GM12878 (cell line): ENCODE measurements around the gene GBGT1. TPM values are rescaled to one million over a fixed set of nuclear protein-coding genes. Genes with fewer than 3 reads are reported as not detected.

Source experiments
- BACH1 ChIP-seq: fragments of 450-650 bp; IDR thresholded peaks from 2 replicates; pipeline ENCODE4 v1.6.1; 2017; ENCODE audit warnings: mild to moderate bottlenecking, borderline replicate concordance
- CBX3 ChIP-seq: fragments of 200-600 bp; sonication (generic); IDR thresholded peaks from 2 replicates; pipeline ENCODE4 v1.6.1; 2016; ENCODE audit warnings: low read depth, borderline replicate concordance
- ETV6 ChIP-seq, 2 experiments: fragments of 450-650 bp in 1 of 2; IDR thresholded peaks in 1 of 2; conservative IDR thresholded peaks in 1 of 2; 2 replicates each; pipeline ENCODE4 v1.6.1; 2014; ENCODE audit warnings: antibody characterized with exemption in 1 of 2, borderline replicate concordance in 1 of 2, low read depth in 1 of 2, mild to moderate bottlenecking in 1 of 2, moderate library complexity in 1 of 2
- GABPA ChIP-seq: IDR thresholded peaks from 2 replicates; pipeline ENCODE4 v1.6.1; 2014; ENCODE audit warnings: antibody characterized with exemption, low read depth, mild to moderate bottlenecking, inconsistent platforms
- IKZF1 ChIP-seq: fragments of 450-650 bp; conservative IDR thresholded peaks from 2 replicates; pipeline ENCODE4 v1.6.1; 2017; ENCODE audit warnings: antibody characterized with exemption, mild to moderate bottlenecking
- KAT2A ChIP-seq: conservative IDR thresholded peaks from 2 replicates; pipeline ENCODE4 v1.6.1; 2011; ENCODE audit warnings: low read depth, low read length; ENCODE audit not compliant: control insufficient read depth
- NFIC ChIP-seq: IDR thresholded peaks from 2 replicates; pipeline ENCODE4 v1.6.1; 2012; ENCODE audit warnings: low read depth, mild to moderate bottlenecking, inconsistent platforms, low read length, moderate library complexity
- POLR2AphosphoS2 ChIP-seq: IDR thresholded peaks from 2 replicates; pipeline ENCODE4 v1.6.1; 2011; ENCODE audit warnings: low read depth, mild to moderate bottlenecking, low read length, improper control_type of control experiment, moderate library complexity
- ZBED1 ChIP-seq: IDR thresholded peaks from 2 replicates; pipeline ENCODE4 v1.6.1; 2016; ENCODE audit warnings: borderline replicate concordance
- polyA plus RNA-seq, 11 experiments: library from polyadenylated mRNA; depleted of rRNA in 4 of 11; unstranded in 6 of 11; stranded (reverse) in 5 of 11; fragments of >200 nt; fragmentation: Nextera tagmentation in 4 of 11; fragmentation: Illumina TruSeq in 1 of 11; extraction: Ambion mirVana in 4 of 11; extraction: Trizol in 1 of 11; gene quantifications; 1 replicate in 1 of 11; 2 replicates in 10 of 11; pipeline versions ENCODE4 v1.2.1 to v1.2.3, GENCODE V29; 2011 to 2016; ENCODE audit warnings: inconsistent platforms in 2 of 11, missing spikeins in 2 of 11, low read depth in 1 of 11
- total RNA-seq, 4 experiments: library from RNA; depleted of rRNA in 3 of 4; stranded (reverse); fragments of >200 nt in 3 of 4; fragmentation: Illumina TruSeq in 1 of 4; extraction: Trizol in 1 of 4; gene quantifications; 2 replicates each; pipeline versions ENCODE4 v1.2.1 to v1.2.3, GENCODE V29; 2013 to 2021
- TF ChIP-seq, protein P1 (sequence below): fragments of 450-650 bp; IDR thresholded peaks from 2 replicates; pipeline ENCODE4 v1.6.1; 2016; ENCODE audit warnings: mild to moderate bottlenecking, moderate library complexity, borderline replicate concordance
- TF ChIP-seq, protein P2 (sequence below): fragments of 450-650 bp; formaldehyde crosslinking; IDR thresholded peaks from 2 replicates; pipeline ENCODE4 v1.4.0; 2020; ENCODE audit warnings: mild to moderate bottlenecking, moderate library complexity
- TF ChIP-seq, protein P3 (sequence below): fragments of 150-350 bp; IDR thresholded peaks from 2 replicates; pipeline ENCODE4 v1.6.1; 2016; ENCODE audit warnings: low read depth, low read length
- TF ChIP-seq, protein P4 (sequence below): fragments of 450-650 bp; IDR thresholded peaks from 2 replicates; pipeline ENCODE4 v1.6.1; 2017; ENCODE audit warnings: mild to moderate bottlenecking, moderate library complexity

GBGT1 gene
- total and polyA plus RNA-seq, 10 of the 15 experiments (the other 5 are each of a cell fraction or from before 2014, with no cell fraction given) = 0.08 to 1.9 (median 0.49) TPM

DNA sequence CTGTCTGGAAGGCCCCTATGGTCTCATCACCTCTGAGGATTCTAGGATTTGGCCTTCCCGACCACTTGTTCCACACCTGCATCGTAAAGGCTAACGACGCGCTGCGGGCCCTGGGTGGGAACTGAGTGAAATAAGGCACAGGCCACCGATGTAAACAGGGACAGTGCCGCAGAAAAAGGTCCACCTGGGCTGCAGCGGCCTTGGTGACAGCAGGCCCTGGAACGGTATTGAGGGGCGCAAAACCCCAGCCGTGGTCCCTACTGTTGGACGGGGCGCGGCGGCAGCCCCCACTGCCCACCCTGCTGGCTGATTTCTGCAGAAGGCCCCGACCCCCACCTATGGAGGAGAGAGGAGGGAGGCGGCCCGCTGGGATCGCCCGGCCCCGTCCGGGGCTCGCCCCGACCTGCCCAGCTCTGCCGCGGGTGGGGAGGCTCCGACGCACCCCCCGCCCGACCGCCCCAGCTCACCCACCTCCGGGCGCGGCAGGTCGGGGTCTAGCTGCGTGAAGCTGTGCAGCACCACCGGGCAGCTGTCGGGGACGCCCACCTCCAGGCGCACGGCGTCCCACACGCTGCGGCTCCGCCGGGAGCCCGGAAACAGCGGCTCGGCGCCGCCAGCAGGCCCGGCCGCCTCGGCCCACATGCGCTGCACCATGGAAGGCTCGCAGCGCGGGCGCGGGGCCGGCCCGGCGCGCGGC is 43.1 kb downstream of the GBGT1 start (continued):
- TF ChIP-seq NFIC = no peak
- no peak for TF ChIP-seq CBX3
- no peak for TF ChIP-seq GABPA
- TF ChIP-seq, protein P1, sequence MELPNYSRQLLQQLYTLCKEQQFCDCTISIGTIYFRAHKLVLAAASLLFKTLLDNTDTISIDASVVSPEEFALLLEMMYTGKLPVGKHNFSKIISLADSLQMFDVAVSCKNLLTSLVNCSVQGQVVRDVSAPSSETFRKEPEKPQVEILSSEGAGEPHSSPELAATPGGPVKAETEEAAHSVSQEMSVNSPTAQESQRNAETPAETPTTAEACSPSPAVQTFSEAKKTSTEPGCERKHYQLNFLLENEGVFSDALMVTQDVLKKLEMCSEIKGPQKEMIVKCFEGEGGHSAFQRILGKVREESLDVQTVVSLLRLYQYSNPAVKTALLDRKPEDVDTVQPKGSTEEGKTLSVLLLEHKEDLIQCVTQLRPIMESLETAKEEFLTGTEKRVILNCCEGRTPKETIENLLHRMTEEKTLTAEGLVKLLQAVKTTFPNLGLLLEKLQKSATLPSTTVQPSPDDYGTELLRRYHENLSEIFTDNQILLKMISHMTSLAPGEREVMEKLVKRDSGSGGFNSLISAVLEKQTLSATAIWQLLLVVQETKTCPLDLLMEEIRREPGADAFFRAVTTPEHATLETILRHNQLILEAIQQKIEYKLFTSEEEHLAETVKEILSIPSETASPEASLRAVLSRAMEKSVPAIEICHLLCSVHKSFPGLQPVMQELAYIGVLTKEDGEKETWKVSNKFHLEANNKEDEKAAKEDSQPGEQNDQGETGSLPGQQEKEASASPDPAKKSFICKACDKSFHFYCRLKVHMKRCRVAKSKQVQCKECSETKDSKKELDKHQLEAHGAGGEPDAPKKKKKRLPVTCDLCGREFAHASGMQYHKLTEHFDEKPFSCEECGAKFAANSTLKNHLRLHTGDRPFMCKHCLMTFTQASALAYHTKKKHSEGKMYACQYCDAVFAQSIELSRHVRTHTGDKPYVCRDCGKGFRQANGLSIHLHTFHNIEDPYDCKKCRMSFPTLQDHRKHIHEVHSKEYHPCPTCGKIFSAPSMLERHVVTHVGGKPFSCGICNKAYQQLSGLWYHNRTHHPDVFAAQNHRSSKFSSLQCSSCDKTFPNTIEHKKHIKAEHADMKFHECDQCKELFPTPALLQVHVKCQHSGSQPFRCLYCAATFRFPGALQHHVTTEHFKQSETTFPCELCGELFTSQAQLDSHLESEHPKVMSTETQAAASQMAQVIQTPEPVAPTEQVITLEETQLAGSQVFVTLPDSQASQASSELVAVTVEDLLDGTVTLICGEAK = no peak
- TF ChIP-seq, protein P2, sequence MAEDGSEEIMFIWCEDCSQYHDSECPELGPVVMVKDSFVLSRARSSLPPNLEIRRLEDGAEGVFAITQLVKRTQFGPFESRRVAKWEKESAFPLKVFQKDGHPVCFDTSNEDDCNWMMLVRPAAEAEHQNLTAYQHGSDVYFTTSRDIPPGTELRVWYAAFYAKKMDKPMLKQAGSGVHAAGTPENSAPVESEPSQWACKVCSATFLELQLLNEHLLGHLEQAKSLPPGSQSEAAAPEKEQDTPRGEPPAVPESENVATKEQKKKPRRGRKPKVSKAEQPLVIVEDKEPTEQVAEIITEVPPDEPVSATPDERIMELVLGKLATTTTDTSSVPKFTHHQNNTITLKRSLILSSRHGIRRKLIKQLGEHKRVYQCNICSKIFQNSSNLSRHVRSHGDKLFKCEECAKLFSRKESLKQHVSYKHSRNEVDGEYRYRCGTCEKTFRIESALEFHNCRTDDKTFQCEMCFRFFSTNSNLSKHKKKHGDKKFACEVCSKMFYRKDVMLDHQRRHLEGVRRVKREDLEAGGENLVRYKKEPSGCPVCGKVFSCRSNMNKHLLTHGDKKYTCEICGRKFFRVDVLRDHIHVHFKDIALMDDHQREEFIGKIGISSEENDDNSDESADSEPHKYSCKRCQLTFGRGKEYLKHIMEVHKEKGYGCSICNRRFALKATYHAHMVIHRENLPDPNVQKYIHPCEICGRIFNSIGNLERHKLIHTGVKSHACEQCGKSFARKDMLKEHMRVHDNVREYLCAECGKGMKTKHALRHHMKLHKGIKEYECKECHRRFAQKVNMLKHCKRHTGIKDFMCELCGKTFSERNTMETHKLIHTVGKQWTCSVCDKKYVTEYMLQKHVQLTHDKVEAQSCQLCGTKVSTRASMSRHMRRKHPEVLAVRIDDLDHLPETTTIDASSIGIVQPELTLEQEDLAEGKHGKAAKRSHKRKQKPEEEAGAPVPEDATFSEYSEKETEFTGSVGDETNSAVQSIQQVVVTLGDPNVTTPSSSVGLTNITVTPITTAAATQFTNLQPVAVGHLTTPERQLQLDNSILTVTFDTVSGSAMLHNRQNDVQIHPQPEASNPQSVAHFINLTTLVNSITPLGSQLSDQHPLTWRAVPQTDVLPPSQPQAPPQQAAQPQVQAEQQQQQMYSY (CRISPR knock-in tag) = no peak
- TF ChIP-seq, protein P3, sequence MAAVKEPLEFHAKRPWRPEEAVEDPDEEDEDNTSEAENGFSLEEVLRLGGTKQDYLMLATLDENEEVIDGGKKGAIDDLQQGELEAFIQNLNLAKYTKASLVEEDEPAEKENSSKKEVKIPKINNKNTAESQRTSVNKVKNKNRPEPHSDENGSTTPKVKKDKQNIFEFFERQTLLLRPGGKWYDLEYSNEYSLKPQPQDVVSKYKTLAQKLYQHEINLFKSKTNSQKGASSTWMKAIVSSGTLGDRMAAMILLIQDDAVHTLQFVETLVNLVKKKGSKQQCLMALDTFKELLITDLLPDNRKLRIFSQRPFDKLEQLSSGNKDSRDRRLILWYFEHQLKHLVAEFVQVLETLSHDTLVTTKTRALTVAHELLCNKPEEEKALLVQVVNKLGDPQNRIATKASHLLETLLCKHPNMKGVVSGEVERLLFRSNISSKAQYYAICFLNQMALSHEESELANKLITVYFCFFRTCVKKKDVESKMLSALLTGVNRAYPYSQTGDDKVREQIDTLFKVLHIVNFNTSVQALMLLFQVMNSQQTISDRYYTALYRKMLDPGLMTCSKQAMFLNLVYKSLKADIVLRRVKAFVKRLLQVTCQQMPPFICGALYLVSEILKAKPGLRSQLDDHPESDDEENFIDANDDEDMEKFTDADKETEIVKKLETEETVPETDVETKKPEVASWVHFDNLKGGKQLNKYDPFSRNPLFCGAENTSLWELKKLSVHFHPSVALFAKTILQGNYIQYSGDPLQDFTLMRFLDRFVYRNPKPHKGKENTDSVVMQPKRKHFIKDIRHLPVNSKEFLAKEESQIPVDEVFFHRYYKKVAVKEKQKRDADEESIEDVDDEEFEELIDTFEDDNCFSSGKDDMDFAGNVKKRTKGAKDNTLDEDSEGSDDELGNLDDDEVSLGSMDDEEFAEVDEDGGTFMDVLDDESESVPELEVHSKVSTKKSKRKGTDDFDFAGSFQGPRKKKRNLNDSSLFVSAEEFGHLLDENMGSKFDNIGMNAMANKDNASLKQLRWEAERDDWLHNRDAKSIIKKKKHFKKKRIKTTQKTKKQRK = no peak
- TF ChIP-seq IKZF1 = peak; percentile 37; the same call in 1 of the 2 replicates
- TF ChIP-seq, protein P4, sequence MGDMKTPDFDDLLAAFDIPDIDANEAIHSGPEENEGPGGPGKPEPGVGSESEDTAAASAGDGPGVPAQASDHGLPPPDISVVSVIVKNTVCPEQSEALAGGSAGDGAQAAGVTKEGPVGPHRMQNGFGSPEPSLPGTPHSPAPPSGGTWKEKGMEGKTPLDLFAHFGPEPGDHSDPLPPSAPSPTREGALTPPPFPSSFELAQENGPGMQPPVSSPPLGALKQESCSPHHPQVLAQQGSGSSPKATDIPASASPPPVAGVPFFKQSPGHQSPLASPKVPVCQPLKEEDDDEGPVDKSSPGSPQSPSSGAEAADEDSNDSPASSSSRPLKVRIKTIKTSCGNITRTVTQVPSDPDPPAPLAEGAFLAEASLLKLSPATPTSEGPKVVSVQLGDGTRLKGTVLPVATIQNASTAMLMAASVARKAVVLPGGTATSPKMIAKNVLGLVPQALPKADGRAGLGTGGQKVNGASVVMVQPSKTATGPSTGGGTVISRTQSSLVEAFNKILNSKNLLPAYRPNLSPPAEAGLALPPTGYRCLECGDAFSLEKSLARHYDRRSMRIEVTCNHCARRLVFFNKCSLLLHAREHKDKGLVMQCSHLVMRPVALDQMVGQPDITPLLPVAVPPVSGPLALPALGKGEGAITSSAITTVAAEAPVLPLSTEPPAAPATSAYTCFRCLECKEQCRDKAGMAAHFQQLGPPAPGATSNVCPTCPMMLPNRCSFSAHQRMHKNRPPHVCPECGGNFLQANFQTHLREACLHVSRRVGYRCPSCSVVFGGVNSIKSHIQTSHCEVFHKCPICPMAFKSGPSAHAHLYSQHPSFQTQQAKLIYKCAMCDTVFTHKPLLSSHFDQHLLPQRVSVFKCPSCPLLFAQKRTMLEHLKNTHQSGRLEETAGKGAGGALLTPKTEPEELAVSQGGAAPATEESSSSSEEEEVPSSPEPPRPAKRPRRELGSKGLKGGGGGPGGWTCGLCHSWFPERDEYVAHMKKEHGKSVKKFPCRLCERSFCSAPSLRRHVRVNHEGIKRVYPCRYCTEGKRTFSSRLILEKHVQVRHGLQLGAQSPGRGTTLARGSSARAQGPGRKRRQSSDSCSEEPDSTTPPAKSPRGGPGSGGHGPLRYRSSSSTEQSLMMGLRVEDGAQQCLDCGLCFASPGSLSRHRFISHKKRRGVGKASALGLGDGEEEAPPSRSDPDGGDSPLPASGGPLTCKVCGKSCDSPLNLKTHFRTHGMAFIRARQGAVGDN = peak; percentile 34; the same call in 1 of the 2 replicates
- TF ChIP-seq ZBED1 = no peak
- TF ChIP-seq KAT2A = no peak
- peak; percentile 70 for TF ChIP-seq BACH1
- peak; percentile 96 for TF ChIP-seq POLR2AphosphoS2
- TF ChIP-seq ETV6 (conservative IDR thresholded peaks at IDR 0.05 in 1 of 2, IDR thresholded peaks at IDR 0.05 in 1 of 2; ENCODE audit: borderline replicate concordance in 1 of 2, low read depth in 1 of 2) = no peak
